Fibroblast of the aortic adventitia (primary cell): ENCODE data around the gene PLXNA4. TPM values are rescaled to one million over a fixed set of nuclear protein-coding genes. Genes with fewer than 3 reads are reported as not detected.

Source experiments
- DNase-seq: peaks from one replicate; pipeline ENCODE4 v3.0.0-alpha.2; 2010; ENCODE audit warnings: low read depth
- H3K4me3 ChIP-seq: 2 replicates; pipeline ENCODE4 v1.5.1; 2011; ENCODE audit warnings: low read depth, mild to moderate bottlenecking, control low read depth, low read length, moderate library complexity
- total RNA-seq: library from RNA; depleted of rRNA; stranded (reverse); fragments of >200 nt; gene quantifications from 2 replicates; pipeline ENCODE4 v1.2.3, GENCODE V29; 2012; ENCODE audit warnings: low replicate concordance
- TF ChIP-seq, protein P1 (sequence below): IDR thresholded peaks from 2 replicates; pipeline ENCODE4 v1.5.1; 2011; ENCODE audit warnings: mild to moderate bottlenecking, low read length, control low read depth, inconsistent platforms; ENCODE audit not compliant: insufficient read depth

The PLXNA4 gene
- total RNA-seq, 1 donor = 3.0 TPM

DNA sequence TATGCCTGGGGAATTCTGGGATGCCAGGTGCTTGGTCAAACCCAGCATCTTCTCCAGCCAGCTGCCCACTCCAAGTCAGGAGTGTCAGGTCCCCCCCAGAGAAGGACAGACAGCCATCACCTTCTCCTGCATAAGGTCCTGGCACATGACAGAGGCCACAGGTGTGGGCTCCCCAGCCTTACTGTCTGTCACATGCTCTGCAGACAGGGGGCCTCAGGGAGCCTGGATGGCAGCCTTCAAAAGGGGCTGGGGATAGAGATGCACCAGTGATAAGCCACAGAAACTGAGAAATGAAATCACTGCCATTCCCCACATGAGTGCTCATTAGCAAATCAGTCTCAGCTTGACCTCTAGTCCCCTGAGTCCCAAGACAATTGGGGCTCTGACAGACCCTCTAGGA lies 72.9 kb downstream of the PLXNA4 start:
- H3K4me3 ChIP-seq = no peak overlapping the region
- TF ChIP-seq, protein P1, sequence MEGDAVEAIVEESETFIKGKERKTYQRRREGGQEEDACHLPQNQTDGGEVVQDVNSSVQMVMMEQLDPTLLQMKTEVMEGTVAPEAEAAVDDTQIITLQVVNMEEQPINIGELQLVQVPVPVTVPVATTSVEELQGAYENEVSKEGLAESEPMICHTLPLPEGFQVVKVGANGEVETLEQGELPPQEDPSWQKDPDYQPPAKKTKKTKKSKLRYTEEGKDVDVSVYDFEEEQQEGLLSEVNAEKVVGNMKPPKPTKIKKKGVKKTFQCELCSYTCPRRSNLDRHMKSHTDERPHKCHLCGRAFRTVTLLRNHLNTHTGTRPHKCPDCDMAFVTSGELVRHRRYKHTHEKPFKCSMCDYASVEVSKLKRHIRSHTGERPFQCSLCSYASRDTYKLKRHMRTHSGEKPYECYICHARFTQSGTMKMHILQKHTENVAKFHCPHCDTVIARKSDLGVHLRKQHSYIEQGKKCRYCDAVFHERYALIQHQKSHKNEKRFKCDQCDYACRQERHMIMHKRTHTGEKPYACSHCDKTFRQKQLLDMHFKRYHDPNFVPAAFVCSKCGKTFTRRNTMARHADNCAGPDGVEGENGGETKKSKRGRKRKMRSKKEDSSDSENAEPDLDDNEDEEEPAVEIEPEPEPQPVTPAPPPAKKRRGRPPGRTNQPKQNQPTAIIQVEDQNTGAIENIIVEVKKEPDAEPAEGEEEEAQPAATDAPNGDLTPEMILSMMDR = no peak
- no peak for DNase-seq

DNA sequence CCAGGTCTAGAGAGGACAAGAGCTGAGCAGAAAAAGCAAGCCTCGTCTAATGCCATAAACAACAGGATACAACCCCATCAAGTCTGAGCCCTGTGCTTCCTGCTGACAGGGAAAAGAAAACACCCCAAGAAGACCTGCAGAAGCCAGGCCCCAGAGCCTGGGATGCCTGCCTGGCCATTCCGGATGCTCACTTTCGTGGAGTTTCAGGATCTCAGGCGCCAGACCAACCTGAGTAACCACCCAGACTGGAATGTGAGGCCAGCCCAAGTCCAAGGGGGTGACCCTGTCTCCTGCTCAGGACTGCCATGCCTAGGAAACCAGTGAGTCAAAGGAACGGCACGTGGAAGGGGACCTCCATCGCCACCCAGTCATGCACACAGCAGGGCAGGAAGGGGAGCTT lies 74.3 kb downstream of the PLXNA4 start:
- TF ChIP-seq, protein P1 = no peak
- H3K4me3 ChIP-seq = no peak overlapping the region
- DNase-seq = no peak

DNA sequence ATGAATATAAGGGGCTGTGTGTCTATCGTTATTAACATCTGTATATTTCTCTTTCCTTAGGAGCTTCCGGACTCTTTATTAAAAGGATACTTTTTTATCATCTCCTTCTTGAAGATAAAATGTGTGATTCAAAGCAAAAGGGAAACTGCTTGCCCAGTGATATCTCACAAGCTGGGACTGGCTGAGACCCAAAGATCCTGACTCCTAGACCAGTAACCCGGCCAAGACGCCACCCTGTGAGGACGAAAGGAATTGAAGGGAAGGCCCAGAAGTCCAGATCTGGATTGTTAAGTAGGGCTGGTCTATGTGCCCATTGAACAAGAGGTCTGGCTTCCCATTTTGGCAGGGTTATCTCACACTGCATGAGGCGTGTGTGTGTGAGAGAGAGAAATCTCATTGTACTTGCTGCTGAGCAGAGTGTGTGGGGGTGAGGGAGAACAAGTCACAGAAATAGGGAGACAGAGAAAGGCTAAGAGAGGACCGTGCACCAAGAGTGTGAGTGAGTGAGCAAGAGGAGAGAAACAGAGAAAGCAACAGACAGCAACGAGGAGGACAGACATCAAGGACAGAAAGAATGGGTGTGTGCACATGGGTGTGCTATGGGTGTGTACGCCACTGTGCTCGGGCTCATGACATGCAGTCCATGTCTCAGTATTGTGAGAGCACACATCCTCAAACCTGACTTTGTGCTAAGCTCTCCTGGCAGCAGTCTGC lies 75.4 kb downstream of the PLXNA4 start:
- H3K4me3 ChIP-seq = no peak overlapping the region
- peak; percentile 94 for DNase-seq
- TF ChIP-seq, protein P1 = peak; percentile 84

DNA sequence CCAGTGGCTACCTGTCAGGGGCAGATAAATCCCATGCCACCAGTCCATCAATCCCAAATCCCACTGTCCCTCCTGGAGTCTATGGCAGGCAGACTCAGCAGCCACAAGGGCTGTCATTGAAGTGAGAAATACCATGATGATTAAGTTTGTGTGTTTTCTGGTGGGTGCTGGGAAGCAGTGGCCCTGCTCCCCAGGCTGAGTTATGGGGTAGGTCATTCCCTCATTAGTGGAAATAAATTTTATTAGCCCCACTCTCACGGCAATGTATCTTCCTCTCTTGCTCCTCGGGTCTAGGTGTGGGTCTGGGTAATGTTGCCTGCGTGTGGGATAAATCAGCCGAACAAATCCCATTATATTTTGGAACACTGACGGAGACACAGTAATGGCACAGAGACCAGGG lies 76.8 kb downstream of the PLXNA4 start:
- TF ChIP-seq, protein P1 = no peak
- no peak for DNase-seq
- no peak overlapping the region for H3K4me3 ChIP-seq

DNA sequence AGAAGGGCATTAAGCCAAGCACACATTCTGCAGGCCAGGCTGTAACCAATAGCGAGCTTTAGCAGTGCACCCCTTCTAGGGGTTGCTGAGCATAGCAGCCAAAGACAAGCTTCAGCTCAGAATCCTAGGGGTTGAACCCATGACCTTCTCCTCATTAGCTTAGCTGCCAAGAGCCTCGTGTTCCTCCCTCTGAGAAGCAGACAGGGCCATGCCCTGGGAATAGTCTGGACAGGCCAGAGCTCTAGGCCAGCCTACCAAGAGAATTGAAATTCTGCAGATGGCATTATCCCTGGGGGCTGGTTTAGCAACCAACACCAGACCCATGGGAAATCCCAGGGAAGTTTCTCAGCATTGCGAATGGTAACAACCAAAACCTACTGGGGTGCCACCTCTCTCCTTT lies 77.2 kb downstream of the PLXNA4 start:
- H3K4me3 ChIP-seq = no peak overlapping the region
- TF ChIP-seq, protein P1 = no peak
- DNase-seq = no peak

DNA sequence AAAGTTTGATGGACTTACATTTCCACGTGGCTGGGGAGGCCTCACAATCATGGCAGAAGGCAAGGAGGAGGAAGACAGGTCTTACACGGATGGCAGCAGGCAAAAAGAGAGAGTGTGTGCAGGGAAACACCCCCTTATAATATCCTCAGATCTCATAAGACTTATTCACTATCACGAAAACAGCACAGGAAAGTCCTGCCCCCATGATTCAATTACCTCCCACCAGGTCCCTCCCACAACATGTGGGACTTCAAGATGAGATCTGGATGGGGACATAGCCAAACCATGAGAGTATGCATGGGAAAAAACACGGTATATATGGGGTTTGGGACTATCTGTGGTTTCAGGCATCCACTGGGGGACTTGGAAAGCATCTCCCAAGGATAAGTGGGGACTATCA lies 78.0 kb downstream of the PLXNA4 start:
- no peak overlapping the region for H3K4me3 ChIP-seq
- TF ChIP-seq, protein P1 = no peak
- DNase-seq = no peak

DNA sequence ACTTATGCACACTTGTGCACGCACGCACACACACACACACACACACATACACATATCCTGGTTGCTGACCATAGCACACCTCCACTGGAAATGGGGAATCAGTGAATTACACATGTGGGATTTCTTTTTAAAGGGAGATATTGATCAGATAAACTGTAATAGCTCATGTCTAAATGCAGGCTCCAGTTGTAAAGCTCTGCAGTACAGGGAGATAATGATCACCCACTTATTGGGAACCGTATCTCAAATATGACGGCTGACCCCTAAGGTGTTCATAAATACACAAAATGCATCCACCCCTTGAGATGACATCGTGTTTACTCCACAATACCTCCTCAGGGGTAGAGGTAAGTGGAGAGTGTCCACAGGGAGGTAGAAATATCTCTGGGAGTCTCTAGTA lies 79.2 kb downstream of the PLXNA4 start:
- TF ChIP-seq, protein P1 = no peak
- no peak overlapping the region for H3K4me3 ChIP-seq
- DNase-seq = no peak
